ENCODE measurements around the gene BCDIN3D. TPM values are rescaled to one million over a fixed set of nuclear protein-coding genes. Genes with fewer than 3 reads are reported as not detected.

The BCDIN3D gene
- total and polyA plus RNA-seq, 10 of the 15 experiments (the other 5 are each of a cell fraction or from before 2014, with no cell fraction given) = 3.7 to 7.2 (median 6.4) TPM

DNA sequence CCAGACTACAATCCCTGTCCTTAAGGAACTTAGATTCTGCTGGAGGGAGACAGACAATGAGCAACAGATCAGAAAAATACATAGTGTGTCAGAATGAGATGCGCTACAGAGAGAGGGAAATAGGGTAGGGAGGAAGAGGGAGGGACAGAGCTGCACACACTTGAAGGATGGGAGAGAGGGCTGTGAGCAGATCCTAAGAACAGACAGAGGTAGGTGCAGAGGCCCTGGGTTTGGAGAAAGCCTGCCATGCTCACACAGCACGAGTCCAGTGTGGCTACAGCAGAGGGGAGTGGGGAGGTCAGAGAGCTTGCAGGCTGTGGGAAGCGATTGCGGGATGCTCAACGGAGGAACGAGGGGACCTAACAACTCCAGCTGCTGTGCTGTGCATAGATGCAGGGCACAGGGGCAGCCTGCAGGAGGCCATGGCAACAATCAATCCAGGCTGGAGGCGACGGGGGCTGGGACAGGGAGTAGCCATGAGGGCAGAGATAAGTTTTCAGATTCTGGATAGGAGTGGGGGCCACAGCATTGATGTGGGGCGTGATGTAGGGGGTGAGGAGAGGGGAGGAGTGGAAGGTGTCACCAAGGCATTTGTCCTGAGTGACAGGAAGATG, 40.1 kb upstream of the BCDIN3D start (continued):
- TF ChIP-seq, protein P1, sequence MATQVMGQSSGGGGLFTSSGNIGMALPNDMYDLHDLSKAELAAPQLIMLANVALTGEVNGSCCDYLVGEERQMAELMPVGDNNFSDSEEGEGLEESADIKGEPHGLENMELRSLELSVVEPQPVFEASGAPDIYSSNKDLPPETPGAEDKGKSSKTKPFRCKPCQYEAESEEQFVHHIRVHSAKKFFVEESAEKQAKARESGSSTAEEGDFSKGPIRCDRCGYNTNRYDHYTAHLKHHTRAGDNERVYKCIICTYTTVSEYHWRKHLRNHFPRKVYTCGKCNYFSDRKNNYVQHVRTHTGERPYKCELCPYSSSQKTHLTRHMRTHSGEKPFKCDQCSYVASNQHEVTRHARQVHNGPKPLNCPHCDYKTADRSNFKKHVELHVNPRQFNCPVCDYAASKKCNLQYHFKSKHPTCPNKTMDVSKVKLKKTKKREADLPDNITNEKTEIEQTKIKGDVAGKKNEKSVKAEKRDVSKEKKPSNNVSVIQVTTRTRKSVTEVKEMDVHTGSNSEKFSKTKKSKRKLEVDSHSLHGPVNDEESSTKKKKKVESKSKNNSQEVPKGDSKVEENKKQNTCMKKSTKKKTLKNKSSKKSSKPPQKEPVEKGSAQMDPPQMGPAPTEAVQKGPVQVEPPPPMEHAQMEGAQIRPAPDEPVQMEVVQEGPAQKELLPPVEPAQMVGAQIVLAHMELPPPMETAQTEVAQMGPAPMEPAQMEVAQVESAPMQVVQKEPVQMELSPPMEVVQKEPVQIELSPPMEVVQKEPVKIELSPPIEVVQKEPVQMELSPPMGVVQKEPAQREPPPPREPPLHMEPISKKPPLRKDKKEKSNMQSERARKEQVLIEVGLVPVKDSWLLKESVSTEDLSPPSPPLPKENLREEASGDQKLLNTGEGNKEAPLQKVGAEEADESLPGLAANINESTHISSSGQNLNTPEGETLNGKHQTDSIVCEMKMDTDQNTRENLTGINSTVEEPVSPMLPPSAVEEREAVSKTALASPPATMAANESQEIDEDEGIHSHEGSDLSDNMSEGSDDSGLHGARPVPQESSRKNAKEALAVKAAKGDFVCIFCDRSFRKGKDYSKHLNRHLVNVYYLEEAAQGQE (IDR thresholded peaks at IDR 0.05; ENCODE audit: low read depth, low read length) = no peak
- TF ChIP-seq NFXL1 (IDR thresholded peaks at IDR 0.05; ENCODE audit: borderline replicate concordance) (no peak), NFIC (IDR thresholded peaks at IDR 0.05; ENCODE audit: low read depth, low read length) (no peak), EZH2 (IDR thresholded peaks at IDR 0.05; ENCODE audit: borderline replicate concordance, control insufficient read depth, low read depth, low read length) (no peak)

DNA sequence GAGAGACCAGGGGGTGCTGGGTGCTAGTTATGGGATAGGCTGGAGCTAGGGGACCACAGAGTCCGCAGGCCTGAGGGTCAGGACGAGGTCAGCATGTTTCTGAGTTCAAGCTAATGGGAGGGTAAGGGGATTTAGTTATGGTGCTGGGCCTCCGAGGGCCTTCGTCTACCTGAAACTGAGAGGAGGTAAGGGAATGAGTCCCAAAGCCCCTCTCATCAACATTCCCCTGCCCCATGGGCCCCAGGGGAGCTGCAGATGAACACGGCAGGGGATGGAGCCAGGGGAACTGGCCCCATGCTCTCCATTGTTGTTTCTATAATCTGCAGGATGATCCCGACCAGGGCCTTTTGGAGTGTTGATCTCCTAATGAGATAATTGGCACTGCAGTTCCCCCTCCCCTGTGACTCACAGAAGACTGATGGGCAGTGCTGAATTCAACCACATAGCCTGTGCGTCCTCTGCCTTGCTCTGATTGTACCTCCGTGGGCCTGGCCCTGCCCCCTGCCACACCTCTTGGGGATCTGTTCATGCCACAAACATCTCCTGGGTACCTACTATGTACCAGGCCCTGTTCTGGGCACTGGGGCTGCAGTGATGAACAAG, 39.4 kb upstream of the BCDIN3D start:
- Histone ChIP-seq H3K9ac (ENCODE audit: control insufficient read depth, insufficient read depth, low read length) (no peak overlapping the region), H3K79me2 (ENCODE audit: control insufficient read depth, insufficient read depth, low read length) (no peaks in the 10 kb centered on the region), H2AFZ (ENCODE audit: control insufficient read depth, low read depth, low read length) (no peak overlapping the region), H3K27me3 (replicated peaks in 1 of 2; ENCODE audit: control insufficient read depth in 2 of 2, insufficient read depth in 2 of 2, low read length in 1 of 2) (peaks cover 0 to 3% of the 10 kb centered on the region in 2 experiments; a peak in 1 of 4 replicates), H3K27ac (ENCODE audit: control insufficient read depth, insufficient read depth) (no peak overlapping the region), H3K4me3 (no peak overlapping the region), H3K4me1 (ENCODE audit: control insufficient read depth, insufficient read depth, low read length) (no peaks in the 10 kb centered on the region), H3K4me2 (ENCODE audit: control insufficient read depth, insufficient read depth) (no peak overlapping the region), H3K36me3 (ENCODE audit: control insufficient read depth in 2 of 2, insufficient read depth in 2 of 2, low read length in 1 of 2) (no peaks in the 10 kb centered on the region), H4K20me1 (ENCODE audit: control insufficient read depth, insufficient read depth) (no peaks in the 10 kb centered on the region), H3K9me3 (replicated peaks; ENCODE audit: control insufficient read depth, insufficient read depth, low read length) (no peaks in the 10 kb centered on the region)
- FAIRE-seq = no peak
- ChIA-PET RAD21 (ENCODE audit: unreplicated experiment) (no interaction called here), POLR2A (no interaction called here), SMC1A (ENCODE audit: uncharacterized antibody, unreplicated experiment) (no interaction called here), CTCF (interaction anchor here (1.3 kb wide), 1 partner anchor 63 kb away, joined by 5 read pairs; no protein-coding TSS in a partner anchor)
- WGBS (ENCODE audit: insufficient coverage, insufficient replicate concordance, low lambda C conversion rate, missing lambda C conversion rate) = 13% methylated on average over 8 of the region's 8 CpGs
- BruUV-seq (replicated peaks) = no TSS peak
- DNase-seq (ENCODE audit: low read depth, low spot score) = no peak
- in situ Hi-C loops (cut with MboI) (no loop called here), intact Hi-C loops (cut with micrococcal nuclease; ENCODE audit: unreplicated experiment) (no loop called here)
- no peak for ATAC-seq
- TF ChIP-seq, protein P2, sequence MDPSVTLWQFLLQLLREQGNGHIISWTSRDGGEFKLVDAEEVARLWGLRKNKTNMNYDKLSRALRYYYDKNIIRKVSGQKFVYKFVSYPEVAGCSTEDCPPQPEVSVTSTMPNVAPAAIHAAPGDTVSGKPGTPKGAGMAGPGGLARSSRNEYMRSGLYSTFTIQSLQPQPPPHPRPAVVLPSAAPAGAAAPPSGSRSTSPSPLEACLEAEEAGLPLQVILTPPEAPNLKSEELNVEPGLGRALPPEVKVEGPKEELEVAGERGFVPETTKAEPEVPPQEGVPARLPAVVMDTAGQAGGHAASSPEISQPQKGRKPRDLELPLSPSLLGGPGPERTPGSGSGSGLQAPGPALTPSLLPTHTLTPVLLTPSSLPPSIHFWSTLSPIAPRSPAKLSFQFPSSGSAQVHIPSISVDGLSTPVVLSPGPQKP (IDR thresholded peaks at IDR 0.05; ENCODE audit: low read depth, low read length) = no peak
- TF ChIP-seq, protein P3, sequence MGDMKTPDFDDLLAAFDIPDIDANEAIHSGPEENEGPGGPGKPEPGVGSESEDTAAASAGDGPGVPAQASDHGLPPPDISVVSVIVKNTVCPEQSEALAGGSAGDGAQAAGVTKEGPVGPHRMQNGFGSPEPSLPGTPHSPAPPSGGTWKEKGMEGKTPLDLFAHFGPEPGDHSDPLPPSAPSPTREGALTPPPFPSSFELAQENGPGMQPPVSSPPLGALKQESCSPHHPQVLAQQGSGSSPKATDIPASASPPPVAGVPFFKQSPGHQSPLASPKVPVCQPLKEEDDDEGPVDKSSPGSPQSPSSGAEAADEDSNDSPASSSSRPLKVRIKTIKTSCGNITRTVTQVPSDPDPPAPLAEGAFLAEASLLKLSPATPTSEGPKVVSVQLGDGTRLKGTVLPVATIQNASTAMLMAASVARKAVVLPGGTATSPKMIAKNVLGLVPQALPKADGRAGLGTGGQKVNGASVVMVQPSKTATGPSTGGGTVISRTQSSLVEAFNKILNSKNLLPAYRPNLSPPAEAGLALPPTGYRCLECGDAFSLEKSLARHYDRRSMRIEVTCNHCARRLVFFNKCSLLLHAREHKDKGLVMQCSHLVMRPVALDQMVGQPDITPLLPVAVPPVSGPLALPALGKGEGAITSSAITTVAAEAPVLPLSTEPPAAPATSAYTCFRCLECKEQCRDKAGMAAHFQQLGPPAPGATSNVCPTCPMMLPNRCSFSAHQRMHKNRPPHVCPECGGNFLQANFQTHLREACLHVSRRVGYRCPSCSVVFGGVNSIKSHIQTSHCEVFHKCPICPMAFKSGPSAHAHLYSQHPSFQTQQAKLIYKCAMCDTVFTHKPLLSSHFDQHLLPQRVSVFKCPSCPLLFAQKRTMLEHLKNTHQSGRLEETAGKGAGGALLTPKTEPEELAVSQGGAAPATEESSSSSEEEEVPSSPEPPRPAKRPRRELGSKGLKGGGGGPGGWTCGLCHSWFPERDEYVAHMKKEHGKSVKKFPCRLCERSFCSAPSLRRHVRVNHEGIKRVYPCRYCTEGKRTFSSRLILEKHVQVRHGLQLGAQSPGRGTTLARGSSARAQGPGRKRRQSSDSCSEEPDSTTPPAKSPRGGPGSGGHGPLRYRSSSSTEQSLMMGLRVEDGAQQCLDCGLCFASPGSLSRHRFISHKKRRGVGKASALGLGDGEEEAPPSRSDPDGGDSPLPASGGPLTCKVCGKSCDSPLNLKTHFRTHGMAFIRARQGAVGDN (IDR thresholded peaks at IDR 0.05) = no peak
- TF ChIP-seq, protein P4, sequence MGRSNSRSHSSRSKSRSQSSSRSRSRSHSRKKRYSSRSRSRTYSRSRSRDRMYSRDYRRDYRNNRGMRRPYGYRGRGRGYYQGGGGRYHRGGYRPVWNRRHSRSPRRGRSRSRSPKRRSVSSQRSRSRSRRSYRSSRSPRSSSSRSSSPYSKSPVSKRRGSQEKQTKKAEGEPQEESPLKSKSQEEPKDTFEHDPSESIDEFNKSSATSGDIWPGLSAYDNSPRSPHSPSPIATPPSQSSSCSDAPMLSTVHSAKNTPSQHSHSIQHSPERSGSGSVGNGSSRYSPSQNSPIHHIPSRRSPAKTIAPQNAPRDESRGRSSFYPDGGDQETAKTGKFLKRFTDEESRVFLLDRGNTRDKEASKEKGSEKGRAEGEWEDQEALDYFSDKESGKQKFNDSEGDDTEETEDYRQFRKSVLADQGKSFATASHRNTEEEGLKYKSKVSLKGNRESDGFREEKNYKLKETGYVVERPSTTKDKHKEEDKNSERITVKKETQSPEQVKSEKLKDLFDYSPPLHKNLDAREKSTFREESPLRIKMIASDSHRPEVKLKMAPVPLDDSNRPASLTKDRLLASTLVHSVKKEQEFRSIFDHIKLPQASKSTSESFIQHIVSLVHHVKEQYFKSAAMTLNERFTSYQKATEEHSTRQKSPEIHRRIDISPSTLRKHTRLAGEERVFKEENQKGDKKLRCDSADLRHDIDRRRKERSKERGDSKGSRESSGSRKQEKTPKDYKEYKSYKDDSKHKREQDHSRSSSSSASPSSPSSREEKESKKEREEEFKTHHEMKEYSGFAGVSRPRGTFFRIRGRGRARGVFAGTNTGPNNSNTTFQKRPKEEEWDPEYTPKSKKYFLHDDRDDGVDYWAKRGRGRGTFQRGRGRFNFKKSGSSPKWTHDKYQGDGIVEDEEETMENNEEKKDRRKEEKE (IDR thresholded peaks at IDR 0.05) = no peak
